GM12864 (cell line): ENCODE measurements around the gene ENSA.
"Not testable (repeated sequence)": the region's sequence is repeated elsewhere in the genome, so short reads cannot be mapped to it uniquely, and the experiment has no call there.

Source experiments
- DNase-seq: peaks from one replicate; pipeline ENCODE4 v3.0.0-alpha.2; 2011; ENCODE audit warnings: low read depth
- H3K4me3 ChIP-seq: 2 replicates; pipeline ENCODE4 v1.5.1; 2011; ENCODE audit warnings: mild to moderate bottlenecking, low read depth, low read length, control low read depth
- TF ChIP-seq, protein P1 (sequence below): IDR thresholded peaks from 2 replicates; pipeline ENCODE4 v1.5.1; 2011; ENCODE audit warnings: low read depth, mild to moderate bottlenecking, moderate library complexity, low read length, control low read depth, inconsistent platforms; ENCODE audit errors: missing control alignments

ENSA gene, protein sequence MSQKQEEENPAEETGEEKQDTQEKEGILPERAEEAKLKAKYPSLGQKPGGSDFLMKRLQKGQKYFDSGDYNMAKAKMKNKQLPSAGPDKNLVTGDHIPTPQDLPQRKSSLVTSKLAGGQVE

DNA sequence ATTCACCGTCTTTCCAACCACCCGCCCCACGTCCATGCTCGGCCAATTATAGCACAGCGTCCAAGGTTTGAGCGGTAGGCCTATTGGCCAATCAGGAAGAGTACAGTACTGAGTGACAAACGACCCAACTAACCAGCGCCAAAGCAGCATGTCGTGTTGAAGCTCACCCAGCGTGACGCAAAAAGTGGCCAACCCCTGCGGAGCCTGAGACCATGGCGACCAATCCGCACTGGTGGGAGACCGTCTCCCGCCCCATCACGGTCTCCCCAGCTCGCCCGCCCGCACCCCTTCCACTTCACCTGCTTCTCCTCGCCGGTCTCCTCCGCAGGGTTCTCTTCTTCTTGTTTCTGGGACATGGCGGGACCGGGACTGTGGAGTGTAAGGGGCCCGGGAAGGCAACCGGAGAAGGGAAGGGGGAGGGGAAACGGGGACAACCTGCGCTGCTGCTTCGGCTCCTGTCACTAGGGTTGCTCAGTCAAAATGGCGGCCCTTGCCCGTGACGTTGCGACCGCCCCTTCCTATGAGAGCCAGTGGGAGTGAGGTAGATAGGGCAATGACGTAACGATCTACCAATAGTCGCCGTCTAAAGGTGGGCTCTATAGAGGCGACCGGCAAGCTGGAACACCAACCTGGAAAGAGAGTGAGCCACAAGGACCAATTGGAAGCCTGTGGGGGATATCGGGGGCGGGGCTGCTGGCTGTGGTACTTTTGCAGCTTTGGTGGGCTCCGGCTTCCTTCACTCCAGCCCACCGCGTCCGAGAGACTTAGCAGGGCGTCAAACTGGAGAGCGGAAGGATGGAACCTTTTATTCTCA, at the start of gene ENSA:
Gene ENSA (minus strand): TSS at position 498 of the 814 bp plus-strand sequence. CDS start 142 bp downstream, at position 356.
- H3K4me3 ChIP-seq = peak within 1 kb of the TSS; percentile 62
- DNase-seq = peak; percentile 99
- TF ChIP-seq, protein P1, sequence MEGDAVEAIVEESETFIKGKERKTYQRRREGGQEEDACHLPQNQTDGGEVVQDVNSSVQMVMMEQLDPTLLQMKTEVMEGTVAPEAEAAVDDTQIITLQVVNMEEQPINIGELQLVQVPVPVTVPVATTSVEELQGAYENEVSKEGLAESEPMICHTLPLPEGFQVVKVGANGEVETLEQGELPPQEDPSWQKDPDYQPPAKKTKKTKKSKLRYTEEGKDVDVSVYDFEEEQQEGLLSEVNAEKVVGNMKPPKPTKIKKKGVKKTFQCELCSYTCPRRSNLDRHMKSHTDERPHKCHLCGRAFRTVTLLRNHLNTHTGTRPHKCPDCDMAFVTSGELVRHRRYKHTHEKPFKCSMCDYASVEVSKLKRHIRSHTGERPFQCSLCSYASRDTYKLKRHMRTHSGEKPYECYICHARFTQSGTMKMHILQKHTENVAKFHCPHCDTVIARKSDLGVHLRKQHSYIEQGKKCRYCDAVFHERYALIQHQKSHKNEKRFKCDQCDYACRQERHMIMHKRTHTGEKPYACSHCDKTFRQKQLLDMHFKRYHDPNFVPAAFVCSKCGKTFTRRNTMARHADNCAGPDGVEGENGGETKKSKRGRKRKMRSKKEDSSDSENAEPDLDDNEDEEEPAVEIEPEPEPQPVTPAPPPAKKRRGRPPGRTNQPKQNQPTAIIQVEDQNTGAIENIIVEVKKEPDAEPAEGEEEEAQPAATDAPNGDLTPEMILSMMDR = no peak

DNA sequence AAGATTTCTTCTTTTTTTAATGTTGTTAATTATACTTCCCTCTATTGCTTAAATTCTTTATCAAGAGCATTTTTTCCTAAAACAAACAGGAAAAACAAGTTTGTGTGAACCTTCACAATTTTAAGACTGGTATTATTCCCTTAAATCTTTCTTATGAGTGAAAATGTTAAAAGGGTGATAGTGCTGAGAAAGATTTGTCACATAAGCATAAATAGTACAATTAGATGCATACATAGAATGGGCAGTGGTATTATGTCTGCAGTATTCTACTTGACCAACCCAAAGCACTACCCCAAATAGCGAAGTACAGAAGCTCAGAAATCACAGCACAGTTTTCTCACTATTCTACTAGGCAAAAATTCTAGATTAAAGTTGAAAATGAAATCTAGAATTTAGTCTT, 49.6 kb upstream of the ENSA start:
- no peak overlapping the region for H3K4me3 ChIP-seq
- no peak for DNase-seq
- TF ChIP-seq, protein P1 = no peak

DNA sequence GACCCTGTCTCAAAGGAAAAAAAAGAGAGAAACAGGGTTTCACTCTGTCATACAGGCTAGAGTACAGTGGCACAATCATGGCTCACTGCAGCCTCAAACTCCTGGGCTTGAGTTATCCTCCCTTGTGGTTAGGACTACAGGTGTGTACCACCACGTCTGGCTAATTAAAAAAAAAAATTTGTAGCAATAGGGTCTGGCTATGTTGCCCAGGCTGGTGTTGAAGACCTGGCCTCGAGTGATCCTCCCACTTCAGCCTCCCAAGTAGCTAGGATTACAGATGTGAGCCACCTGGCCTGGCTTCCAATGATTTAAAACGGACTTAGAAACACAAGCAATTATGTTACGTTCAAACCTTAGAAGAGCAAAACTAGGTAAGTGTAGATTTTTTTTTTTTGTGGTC, 45.5 kb upstream of the ENSA start:
- DNase-seq = no peak

DNA sequence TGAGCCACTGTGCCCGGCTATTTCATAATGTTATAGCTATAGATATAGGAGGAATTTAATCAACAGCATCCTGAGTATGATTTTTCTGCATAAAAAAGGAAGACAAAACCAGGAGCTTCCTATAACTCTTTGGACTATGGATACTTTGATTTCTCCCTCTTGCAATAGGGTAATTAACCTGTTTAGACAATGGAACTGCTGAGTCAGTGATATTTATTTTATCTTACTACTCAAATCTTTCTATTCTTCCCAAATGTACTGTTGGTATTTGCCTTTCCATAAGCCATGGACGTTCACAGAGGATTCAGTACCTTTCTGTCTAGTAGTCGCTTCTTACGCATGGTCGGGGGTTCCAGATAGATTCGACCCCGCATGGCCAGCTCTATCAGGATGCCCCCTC, 33.9 kb upstream of the ENSA start:
- TF ChIP-seq, protein P1 = no peak
- H3K4me3 ChIP-seq = no peak overlapping the region
- DNase-seq = no peak

More for the DNA sequence above, 45.5 kb upstream of the ENSA start:
- no peak overlapping the region for H3K4me3 ChIP-seq
- TF ChIP-seq, protein P1 = no peak

DNA sequence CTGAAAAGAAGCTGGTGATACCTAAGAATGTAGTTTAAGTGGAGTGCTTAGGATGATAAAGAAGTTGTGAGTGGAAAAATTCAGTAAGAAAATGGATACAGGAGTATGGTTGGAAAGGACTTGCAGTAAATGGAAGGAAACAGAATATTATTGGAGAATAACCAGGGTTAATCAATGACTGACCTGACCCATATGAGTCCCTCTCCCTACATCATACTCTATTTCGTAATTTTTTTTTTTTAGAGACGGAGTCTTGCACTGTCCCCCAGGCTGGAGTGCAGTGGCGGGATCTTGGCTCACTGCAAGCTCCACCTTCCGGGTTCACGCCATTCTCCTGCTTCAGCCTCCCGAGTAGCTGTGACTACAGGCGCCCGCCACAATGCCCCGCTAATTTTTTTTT, 33.4 kb upstream of the ENSA start:
- no peak overlapping the region for H3K4me3 ChIP-seq
- TF ChIP-seq, protein P1 = no peak

DNA sequence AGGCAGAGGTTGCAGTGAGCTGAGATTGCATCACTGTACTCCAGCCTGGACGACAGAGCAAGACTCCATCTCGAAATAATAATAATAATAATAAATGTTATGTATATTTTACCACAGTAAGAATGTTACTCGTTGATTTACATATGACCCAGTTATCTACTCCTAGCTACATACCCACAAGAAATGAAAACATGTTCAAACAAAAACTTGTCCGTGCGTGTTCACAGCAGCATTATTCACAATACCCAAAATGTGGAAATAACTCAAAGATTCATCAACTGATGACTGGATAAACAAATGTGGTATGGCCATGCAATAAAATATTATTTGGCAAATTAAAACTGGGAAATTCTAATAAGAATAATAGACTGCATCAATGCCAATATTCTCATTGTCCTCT, 31.7 kb upstream of the ENSA start:
- TF ChIP-seq, protein P1 = no peak
- H3K4me3 ChIP-seq = no peak overlapping the region
- DNase-seq = no peak

More for the DNA sequence above, 33.4 kb upstream of the ENSA start:
- DNase-seq = no peak

DNA sequence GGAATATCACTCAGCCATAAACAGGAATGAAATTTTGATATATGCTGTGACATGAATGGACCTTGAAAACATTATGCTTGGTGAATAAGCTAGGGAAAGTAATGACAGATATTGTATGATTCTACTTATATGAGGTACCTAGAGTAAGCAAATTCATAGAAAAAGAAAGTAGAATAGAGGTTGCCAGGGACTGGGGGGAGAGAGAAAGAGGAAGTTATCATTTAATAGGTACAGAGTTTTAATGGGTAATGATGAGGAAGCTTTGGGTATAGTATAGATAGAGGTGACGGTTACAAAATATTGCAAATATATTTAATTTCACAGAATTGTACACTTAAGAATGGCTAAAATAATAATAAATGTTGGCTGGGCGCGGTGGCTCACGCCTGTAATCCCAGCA, 31.2 kb upstream of the ENSA start:
- DNase-seq = no peak
- no peak overlapping the region for H3K4me3 ChIP-seq
- TF ChIP-seq, protein P1 = no peak

DNA sequence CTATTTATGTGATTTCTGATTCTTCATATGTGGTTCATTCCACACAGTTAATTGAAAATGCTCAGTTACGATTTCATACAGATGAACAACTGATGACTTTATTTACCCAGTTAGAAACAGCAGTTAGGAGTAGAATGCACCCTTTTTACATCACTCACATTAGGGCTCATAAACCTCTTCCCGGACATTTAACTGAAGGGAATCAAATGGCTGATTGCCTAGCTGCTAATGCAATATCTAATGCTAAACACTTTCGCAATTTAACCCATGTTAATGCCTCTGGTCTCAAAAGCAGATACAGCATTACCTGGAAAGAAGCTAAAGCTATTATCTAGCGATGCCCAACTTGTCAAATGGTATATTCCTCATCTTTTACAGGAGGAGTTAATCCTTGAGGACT, 27.7 kb upstream of the ENSA start:
- not testable (repeated sequence) for H3K4me3 ChIP-seq, DNase-seq

DNA sequence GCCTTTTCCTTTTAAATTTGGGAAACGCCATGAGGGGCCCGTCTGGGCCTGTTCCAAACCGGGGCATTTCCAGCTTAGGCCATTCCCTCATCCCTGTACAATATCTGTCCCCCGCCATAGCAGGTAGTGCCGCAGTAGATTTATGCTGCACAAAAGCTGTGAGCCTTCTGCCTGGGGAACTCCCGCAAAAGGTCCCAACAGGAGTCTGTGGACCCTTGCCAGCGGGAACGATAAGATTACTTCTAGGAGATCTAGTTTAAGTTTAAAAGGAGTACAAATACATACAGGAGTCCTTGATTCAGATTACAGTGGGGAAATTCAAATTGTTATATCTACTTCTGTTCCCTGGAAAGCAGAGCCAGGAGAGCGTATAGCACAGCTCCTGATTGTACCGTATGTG, 25.2 kb upstream of the ENSA start:
- not testable (repeated sequence) for DNase-seq, H3K4me3 ChIP-seq
